H1 (cell line): ENCODE data around the gene UBE2O. TPM values are rescaled to one million over a fixed set of nuclear protein-coding genes. Genes with fewer than 3 reads are reported as not detected.

ENCODE experiments used
- CTCF ChIA-PET: fragments of 300-600 bp; sonication (Branson Sonifier 250); formaldehyde crosslinking; loops from one replicate; lab custom pipeline; 2021; ENCODE audit not compliant: partially characterized antibody; lab: Charles Lee
- POLR2A ChIA-PET: fragments of 300-600 bp; sonication (Branson Sonifier 250); formaldehyde crosslinking; loops from one replicate; lab custom pipeline; 2021; ENCODE audit warnings: inconsistent platforms; ENCODE audit not compliant: partially characterized antibody; lab: Charles Lee
- DNase-seq, 2 experiments: peaks; one replicate each; pipeline versions ENCODE4 v3.0.0 to v3.0.0-alpha.2; 2010 to 2022; ENCODE audit warnings: low spot score in 2 of 2, low read depth in 1 of 2, mixed read lengths in 1 of 2
- FAIRE-seq: peaks from 2 replicates; lab custom pipeline; 2011; peaks lifted over from hg19 to GRCh38; lab: Jason Lieb, UNC
- H2AFZ ChIP-seq: 2 replicates; pipeline ENCODE4 v1.8.1; 2012; ENCODE audit warnings: low read length, inconsistent platforms
- H2AK5ac ChIP-seq: 2 replicates; pipeline ENCODE4 v1.6.1; 2013; ENCODE audit warnings: low read depth, low read length
- H2BK120ac ChIP-seq: replicated peaks from 2 replicates; pipeline ENCODE3; 2013; ENCODE audit warnings: low read depth, low read length, inconsistent platforms
- H2BK12ac ChIP-seq: 2 replicates; pipeline ENCODE4 v1.6.1; 2013; ENCODE audit warnings: low read depth, low read length
- H2BK15ac ChIP-seq: 2 replicates; pipeline ENCODE4 v1.6.1; 2013; ENCODE audit warnings: low read length
- H2BK20ac ChIP-seq: 2 replicates; pipeline ENCODE4 v1.6.1; 2013; ENCODE audit warnings: low read length
- H2BK5ac ChIP-seq: 2 replicates; pipeline ENCODE4 v1.6.1; 2013; ENCODE audit warnings: low read depth, low read length
- H3K14ac ChIP-seq: 2 replicates; pipeline ENCODE4 v1.6.1; 2013; ENCODE audit warnings: inconsistent platforms; ENCODE audit not compliant: insufficient read length
- H3K18ac ChIP-seq: 2 replicates; pipeline ENCODE4 v1.6.1; 2013; ENCODE audit warnings: low read length; ENCODE audit errors: extremely low read depth
- H3K23ac ChIP-seq: 2 replicates; pipeline ENCODE4 v1.6.1; 2013; ENCODE audit warnings: inconsistent platforms; ENCODE audit not compliant: insufficient read length
- H3K23me2 ChIP-seq: 2 replicates; pipeline ENCODE4 v1.6.1; 2013; ENCODE audit warnings: low read depth, low read length
- H3K27ac ChIP-seq: 2 replicates; pipeline ENCODE4 v1.6.1; 2011; ENCODE audit warnings: low read depth, low read length, inconsistent platforms
- H3K27me3 ChIP-seq, 4 experiments: replicated peaks in 1 of 4; 1 replicate in 1 of 4; 2 replicates in 3 of 4; pipeline versions ENCODE4 v1.6.1 to v1.8.1; 2011 to 2013; ENCODE audit warnings: low read length in 3 of 4, mild to moderate bottlenecking in 3 of 4, inconsistent platforms in 2 of 4, mixed read lengths in 2 of 4, moderate library complexity in 1 of 4; ENCODE audit not compliant: control insufficient read depth in 3 of 4, insufficient read depth in 3 of 4; ENCODE audit errors: extremely low read depth in 1 of 4
- H3K36me3 ChIP-seq, 4 experiments: 2 replicates each; pipeline versions ENCODE4 v1.6.1 to v1.8.1; 2011 to 2013; ENCODE audit warnings: mild to moderate bottlenecking in 4 of 4, low read length in 3 of 4, moderate library complexity in 2 of 4, control low read depth in 1 of 4, inconsistent platforms in 1 of 4; ENCODE audit not compliant: insufficient read depth in 4 of 4, control insufficient read depth in 2 of 4
- H3K4ac ChIP-seq: replicated peaks from 2 replicates; pipeline ENCODE3; 2013; ENCODE audit warnings: low read length, low read depth, mixed read lengths, inconsistent platforms; ENCODE audit not compliant: insufficient read length
- H3K4me1 ChIP-seq, 4 experiments: replicated peaks in 1 of 4; 1 replicate in 1 of 4; 2 replicates in 3 of 4; pipeline versions ENCODE4 v1.6.1 to v1.8.1; 2011 to 2013; ENCODE audit warnings: low read length in 3 of 4, inconsistent platforms in 2 of 4, mixed read lengths in 1 of 4; ENCODE audit not compliant: insufficient read depth in 4 of 4, control insufficient read depth in 3 of 4
- H3K4me2 ChIP-seq, 2 experiments: 2 replicates each; pipeline versions ENCODE4 v1.6.1 to v1.8.1; 2011 to 2013; ENCODE audit warnings: low read depth in 2 of 2, low read length in 2 of 2, control low read depth in 1 of 2, inconsistent platforms in 1 of 2, mild to moderate bottlenecking in 1 of 2; ENCODE audit not compliant: insufficient read depth in 1 of 2
- H3K4me3 ChIP-seq, 4 experiments: fragments of 200-600, 300-600 bp in 1 of 4; sonication (generic), shearing (Covaris generic), sonication (Bioruptor Twin) in 1 of 4; 2 replicates each; pipeline versions ENCODE4 v1.5.1 to v1.8.1; 2011 to 2016; ENCODE audit warnings: low read length in 4 of 4, low read depth in 3 of 4, control low read depth in 2 of 4, inconsistent platforms in 2 of 4, mild to moderate bottlenecking in 2 of 4, mixed read lengths in 1 of 4, moderate library complexity in 1 of 4; ENCODE audit not compliant: insufficient read depth in 2 of 4; ENCODE audit errors: extremely low read depth in 1 of 4
- H3K56ac ChIP-seq: replicated peaks from 2 replicates; pipeline ENCODE3; 2013; ENCODE audit warnings: low read depth, mild to moderate bottlenecking, mixed read lengths, low read length, inconsistent platforms; ENCODE audit not compliant: insufficient read length
- H3K79me1 ChIP-seq: 2 replicates; pipeline ENCODE4 v1.6.1; 2013; ENCODE audit warnings: low read depth, low read length, control low read depth
- H3K79me2 ChIP-seq, 2 experiments: 2 replicates each; pipeline versions ENCODE4 v1.6.1 to v1.8.1; 2012 to 2013; ENCODE audit warnings: low read length in 2 of 2, mild to moderate bottlenecking in 2 of 2, inconsistent platforms in 1 of 2; ENCODE audit not compliant: insufficient read depth in 2 of 2, control insufficient read depth in 1 of 2
- H3K9ac ChIP-seq, 4 experiments: replicated peaks in 1 of 4; 1 replicate in 1 of 4; 2 replicates in 3 of 4; pipeline versions ENCODE4 v1.6.1 to v1.8.1; 2011 to 2013; ENCODE audit warnings: low read depth in 3 of 4, low read length in 3 of 4, control low read depth in 2 of 4, mild to moderate bottlenecking in 2 of 4, moderate library complexity in 2 of 4, inconsistent platforms in 1 of 4; ENCODE audit errors: extremely low read depth in 1 of 4
- H3K9me3 ChIP-seq, 2 experiments: 2 replicates each; pipeline versions ENCODE4 v1.6.1 to v1.8.1; 2012 to 2013; ENCODE audit warnings: mild to moderate bottlenecking in 2 of 2, moderate library complexity in 2 of 2, control low read depth in 1 of 2, inconsistent platforms in 1 of 2, low read depth in 1 of 2, low read length in 1 of 2, mixed read lengths in 1 of 2; ENCODE audit not compliant: insufficient read depth in 2 of 2
- H4K20me1 ChIP-seq, 2 experiments: replicated peaks in 1 of 2; 2 replicates each; pipeline versions ENCODE3 to v1.8.1; 2011 to 2013; ENCODE audit warnings: inconsistent platforms in 2 of 2, low read length in 2 of 2, mild to moderate bottlenecking in 1 of 2; ENCODE audit not compliant: insufficient read depth in 2 of 2, control insufficient read depth in 1 of 2
- H4K5ac ChIP-seq: 2 replicates; pipeline ENCODE4 v1.6.1; 2013; ENCODE audit warnings: low read length, low read depth, mixed read lengths, inconsistent platforms; ENCODE audit not compliant: insufficient read length
- H4K8ac ChIP-seq: 2 replicates; pipeline ENCODE4 v1.8.0; 2013; ENCODE audit warnings: mild to moderate bottlenecking, moderate library complexity, low read length, inconsistent platforms; ENCODE audit not compliant: insufficient read depth; ENCODE audit errors: extremely low read depth
- H4K91ac ChIP-seq: replicated peaks from 2 replicates; pipeline ENCODE3; 2013; ENCODE audit warnings: low read length, mixed read lengths, inconsistent platforms; ENCODE audit not compliant: insufficient read length
- ATF2 ChIP-seq: IDR thresholded peaks from 2 replicates; pipeline ENCODE4 v1.6.1; 2012; ENCODE audit warnings: low read length, inconsistent platforms
- CEBPB ChIP-seq: IDR thresholded peaks from 2 replicates; pipeline ENCODE4 v1.6.1; 2012; ENCODE audit warnings: low read depth, low read length
- CHD1 ChIP-seq: IDR thresholded peaks from 2 replicates; pipeline ENCODE4 v1.6.1; 2012; ENCODE audit warnings: low read depth, low read length, improper control_type of control experiment
- CHD2 ChIP-seq: IDR thresholded peaks from 2 replicates; pipeline ENCODE4 v1.6.1; 2012; ENCODE audit warnings: low read length, improper control_type of control experiment
- JUND ChIP-seq: IDR thresholded peaks from 2 replicates; pipeline ENCODE4 v1.6.1; 2011; ENCODE audit warnings: mild to moderate bottlenecking, improper control_type of control experiment, low read length
- RAD21 ChIP-seq, 2 experiments: IDR thresholded peaks in 1 of 2; conservative IDR thresholded peaks in 1 of 2; 2 replicates each; pipeline ENCODE4 v1.6.1; 2011; ENCODE audit warnings: low read depth in 2 of 2, low read length in 2 of 2, improper control_type of control experiment in 1 of 2, inconsistent platforms in 1 of 2, mild to moderate bottlenecking in 1 of 2, moderate library complexity in 1 of 2
- SAP30 ChIP-seq: fragments of 300-600 bp; sonication (generic); IDR thresholded peaks from 2 replicates; pipeline ENCODE4 v1.7.1; 2012; ENCODE audit warnings: low read length, moderate library complexity, mild to moderate bottlenecking, inconsistent platforms; ENCODE audit not compliant: insufficient read depth, insufficient replicate concordance
- SP2 ChIP-seq: IDR thresholded peaks from 2 replicates; pipeline ENCODE4 v1.6.1; 2012; ENCODE audit warnings: mild to moderate bottlenecking, low read length, inconsistent platforms
- SP4 ChIP-seq: IDR thresholded peaks from 2 replicates; pipeline ENCODE4 v1.6.1; 2012; ENCODE audit warnings: low read length, inconsistent platforms
- SUZ12 ChIP-seq: fragments of 200-600 bp; sonication (generic); IDR thresholded peaks from 2 replicates; pipeline ENCODE4 v1.6.1; 2012; ENCODE audit warnings: mild to moderate bottlenecking, inconsistent platforms, low read length, moderate library complexity, mixed read lengths
- WGBS, 2 experiments: shearing (Covaris generic) in 1 of 2; methylation state at CpG; one replicate each; pipeline versions ENCODE4 v1.1.6 to v1.1.7; 2013 to 2015; ENCODE audit warnings: low lambda C conversion rate in 2 of 2, mixed read lengths in 2 of 2, inconsistent platforms in 1 of 2, low coverage in 1 of 2, missing lambda C conversion rate in 1 of 2; ENCODE audit not compliant: insufficient replicate concordance in 2 of 2, insufficient coverage in 1 of 2, insufficient read length in 1 of 2; ENCODE audit errors: extremely low coverage in 1 of 2, missing lambda C conversion rate in 1 of 2; 5-methylcytosine and 5-hydroxymethylcytosine counted together
- polyA plus RNA-seq, 7 experiments: library from polyadenylated mRNA; depleted of rRNA in 3 of 7; stranded (reverse) in 5 of 7; unstranded in 2 of 7; fragments of >200 nt in 5 of 7; fragments of 200-250 nt in 2 of 7; gene quantifications; 1 replicate in 5 of 7; 2 replicates in 1 of 7; 4 replicates in 1 of 7; pipeline versions ENCODE4 v1.2.1 to v1.2.3, GENCODE V29; 2011 to 2013; ENCODE audit warnings: missing spikeins in 2 of 7, mixed read lengths in 2 of 7
- total RNA-seq: library from RNA; stranded (reverse); fragmentation: NEBNext Ultra II Directional; extraction: Animal tissue kit (Norgen Biotek cat#: 25700); gene quantifications from 2 replicates; pipeline ENCODE4 v1.2.1, GENCODE V29; 2021

The UBE2O gene
- total and polyA plus RNA-seq, 2 of the 8 experiments (the other 6 are each of a cell fraction or from before 2014, with no cell fraction given), result 24.4 to 63.0 TPM

GRCh38 chr17:76468634-76469010 is 15.7 kb upstream of the UBE2O start:
- H3K23ac ChIP-seq, result no peak overlapping the region
- H4K8ac ChIP-seq, result no peak overlapping the region
- WGBS, 2 experiments, result 90% methylated on average over 14 of the region's 14 CpGs; no CpG with 5 or more reads in 1 of the 2 experiments
- H3K9me3 ChIP-seq, result no peaks in the 10 kb centered on the region
- H4K20me1 ChIP-seq, result peaks cover 0 to 5% of the 10 kb centered on the region in 2 experiments
- DNase-seq (no peak), FAIRE-seq (no peak)
- no peak overlapping the region for H3K4ac ChIP-seq
- POLR2A ChIA-PET, result interaction anchor here (0.8 kb wide), 1 partner anchor 9 kb away, joined by 4 read pairs; no protein-coding TSS in a partner anchor
- H3K4me1 ChIP-seq, result peaks cover 0 to 9% (median 0%) of the 10 kb centered on the region in 4 experiments; a peak in 2 of 7 replicates
- no peak overlapping the region for H3K14ac ChIP-seq
- H4K5ac ChIP-seq, result no peak overlapping the region
- H3K36me3 ChIP-seq, result peaks cover 0 to 10% (median 0%) of the 10 kb centered on the region in 4 experiments; a peak in 2 of 8 replicates
- no peaks in the 10 kb centered on the region for H3K23me2 ChIP-seq
- no peaks in the 10 kb centered on the region for H3K79me2 ChIP-seq
- no peak overlapping the region; the same call in 1 of the 2 replicates for H2BK5ac ChIP-seq
- no peak overlapping the region for H2BK15ac ChIP-seq
- H3K9ac ChIP-seq, result no peak overlapping the region
- no peak overlapping the region for H3K4me3 ChIP-seq
- H3K4me2 ChIP-seq, result no peak overlapping the region
- no peak overlapping the region for H2BK120ac ChIP-seq
- no peak overlapping the region for H3K56ac ChIP-seq
- no peaks in the 10 kb centered on the region for H3K27me3 ChIP-seq
- CTCF ChIA-PET, result interaction anchor here (1.3 to 15.6 kb wide), 8 partner anchors 9 to 78 kb away, joined by 3 to 446 read pairs (median 17); partner anchors contain the start of genes RHBDF2 and UBE2O
- TF ChIP-seq RAD21 (IDR thresholded peaks at IDR 0.05 in 1 of 2, conservative IDR thresholded peaks at IDR 0.05 in 1 of 2; ENCODE audit: low read depth in 2 of 2, low read length in 2 of 2) (no peak), SP4 (no peak), CEBPB (no peak), CHD1 (no peak), SUZ12 (no peak), CHD2 (no peak), JUND (no peak), ATF2 (no peak), SAP30 (no peak), SP2 (no peak)
- no peak overlapping the region for H2AFZ ChIP-seq
- no peak overlapping the region for H3K27ac ChIP-seq
- no peaks in the 10 kb centered on the region for H3K79me1 ChIP-seq
- H3K18ac ChIP-seq, result no peak overlapping the region
- H4K91ac ChIP-seq, result no peak overlapping the region
- H2AK5ac ChIP-seq, result no peak overlapping the region
- no peak overlapping the region for H2BK12ac ChIP-seq
- no peak overlapping the region for H2BK20ac ChIP-seq
